Measurements from ENCODE around the gene TRAPPC12.

TRAPPC12 gene

GRCh38 chr2:3517948-3518495, 138.5 kb downstream of the TRAPPC12 start:
- TF ChIP-seq, protein P1, sequence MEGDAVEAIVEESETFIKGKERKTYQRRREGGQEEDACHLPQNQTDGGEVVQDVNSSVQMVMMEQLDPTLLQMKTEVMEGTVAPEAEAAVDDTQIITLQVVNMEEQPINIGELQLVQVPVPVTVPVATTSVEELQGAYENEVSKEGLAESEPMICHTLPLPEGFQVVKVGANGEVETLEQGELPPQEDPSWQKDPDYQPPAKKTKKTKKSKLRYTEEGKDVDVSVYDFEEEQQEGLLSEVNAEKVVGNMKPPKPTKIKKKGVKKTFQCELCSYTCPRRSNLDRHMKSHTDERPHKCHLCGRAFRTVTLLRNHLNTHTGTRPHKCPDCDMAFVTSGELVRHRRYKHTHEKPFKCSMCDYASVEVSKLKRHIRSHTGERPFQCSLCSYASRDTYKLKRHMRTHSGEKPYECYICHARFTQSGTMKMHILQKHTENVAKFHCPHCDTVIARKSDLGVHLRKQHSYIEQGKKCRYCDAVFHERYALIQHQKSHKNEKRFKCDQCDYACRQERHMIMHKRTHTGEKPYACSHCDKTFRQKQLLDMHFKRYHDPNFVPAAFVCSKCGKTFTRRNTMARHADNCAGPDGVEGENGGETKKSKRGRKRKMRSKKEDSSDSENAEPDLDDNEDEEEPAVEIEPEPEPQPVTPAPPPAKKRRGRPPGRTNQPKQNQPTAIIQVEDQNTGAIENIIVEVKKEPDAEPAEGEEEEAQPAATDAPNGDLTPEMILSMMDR (IDR thresholded peaks at IDR 0.05; ENCODE audit: control insufficient read depth, extremely low read depth, insufficient read depth) = no peak
- DNase-seq (ENCODE audit: low read depth) = no peak
- peak overlapping the region; percentile 75 for H3K4me3 ChIP-seq (ENCODE audit: low read depth, low read length)

- peak; percentile 73 for DNase-seq (ENCODE audit: low read depth)
- H3K4me3 ChIP-seq (ENCODE audit: low read depth, low read length) = peak overlapping the region; percentile 75
- TF ChIP-seq, protein P1 (IDR thresholded peaks at IDR 0.05; ENCODE audit: control insufficient read depth, extremely low read depth, insufficient read depth) = no peak
Measured at GRCh38 chr2:3518496-3519254, 139.2 kb downstream of the TRAPPC12 start.

GRCh38 chr2:3519255-3520205, 140.0 kb downstream of the TRAPPC12 start, which contains the start of gene ADI1:
Gene ADI1 (minus strand): TSS chr2:3519531. CDS start chr2:3519487, 44 bp downstream.
- DNase-seq (ENCODE audit: low read depth) = no peak
- TF ChIP-seq, protein P1 (IDR thresholded peaks at IDR 0.05; ENCODE audit: control insufficient read depth, extremely low read depth, insufficient read depth) = no peak
- peak within 1 kb of the TSS; percentile 75 for H3K4me3 ChIP-seq (ENCODE audit: low read depth, low read length)

DNA sequence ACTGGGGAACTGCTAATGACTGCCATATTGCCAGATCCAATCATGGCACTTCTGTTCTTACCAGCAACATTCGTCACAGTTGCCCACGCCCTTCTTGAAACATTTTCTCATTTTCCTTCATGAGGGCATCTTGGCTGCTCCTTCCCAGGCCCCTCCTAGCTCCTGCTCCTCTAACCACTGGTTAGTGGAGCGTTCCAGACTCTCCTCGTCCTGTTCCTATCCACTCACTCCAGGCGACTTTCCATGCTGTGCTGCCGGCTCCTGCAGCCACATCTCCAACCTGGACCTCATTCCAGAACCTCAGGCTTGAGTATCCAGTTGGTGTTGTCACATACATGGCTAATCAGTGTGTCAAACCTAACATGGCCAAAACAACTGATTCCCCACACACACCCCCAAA, 141.1 kb downstream of the TRAPPC12 start:
- TF ChIP-seq, protein P1 (IDR thresholded peaks at IDR 0.05; ENCODE audit: control insufficient read depth, extremely low read depth, insufficient read depth) = no peak
- no peak overlapping the region for H3K4me3 ChIP-seq (ENCODE audit: low read depth, low read length)
- no peak for DNase-seq (ENCODE audit: low read depth)

GRCh38 chr2:3522961-3523421, 143.5 kb downstream of the TRAPPC12 start:
- H3K4me3 ChIP-seq (ENCODE audit: low read depth, low read length) = no peak overlapping the region
- TF ChIP-seq, protein P1 (IDR thresholded peaks at IDR 0.05; ENCODE audit: control insufficient read depth, extremely low read depth, insufficient read depth) = no peak
- DNase-seq (ENCODE audit: low read depth) = no peak

- TF ChIP-seq, protein P1 (IDR thresholded peaks at IDR 0.05; ENCODE audit: control insufficient read depth, extremely low read depth, insufficient read depth) = no peak
- DNase-seq (ENCODE audit: low read depth) = peak; percentile 88
- no peak overlapping the region for H3K4me3 ChIP-seq (ENCODE audit: low read depth, low read length)
Measured at GRCh38 chr2:3523551-3524041, 144.1 kb downstream of the TRAPPC12 start.
